ENCODE measurements around the gene AFF2. TPM values are rescaled to one million over a fixed set of nuclear protein-coding genes. Genes with fewer than 3 reads are reported as not detected.

AFF2 gene
- polyA plus RNA-seq, 1 experiment: 0.04 TPM

DNA sequence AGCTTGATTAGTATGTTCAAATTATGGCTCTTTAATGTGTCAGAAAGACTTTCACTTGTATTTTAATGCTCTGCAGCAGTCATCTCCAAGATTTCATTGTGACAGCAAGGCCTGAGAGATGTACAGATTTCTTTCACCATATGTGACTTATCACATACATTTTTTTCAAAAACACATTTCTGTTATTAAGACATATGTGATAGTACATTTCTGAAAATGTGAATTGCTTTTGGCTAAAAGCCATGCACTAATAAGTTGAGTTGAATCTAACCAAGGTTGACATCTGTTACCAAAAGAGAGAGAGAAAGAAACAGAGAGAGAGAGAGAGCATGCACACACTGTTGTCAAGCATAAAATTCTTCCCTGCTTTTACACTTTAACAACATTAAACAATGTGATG is 409.3 kb downstream of the AFF2 start:
- Histone ChIP-seq H3K9me3 (ENCODE audit: control insufficient read depth, insufficient read depth, low read length) (no peaks in the 10 kb centered on the region), H3K4me3 (ENCODE audit: low read depth, low read length) (no peak overlapping the region), H3K27me3 (ENCODE audit: control insufficient read depth, insufficient read depth, low read length) (no peaks in the 10 kb centered on the region), H3K27ac (ENCODE audit: low read depth, low read length) (no peak overlapping the region)
- CTCF ChIA-PET: no interaction called here
- POLR2A ChIA-PET: no interaction called here
- TF ChIP-seq, protein P1, sequence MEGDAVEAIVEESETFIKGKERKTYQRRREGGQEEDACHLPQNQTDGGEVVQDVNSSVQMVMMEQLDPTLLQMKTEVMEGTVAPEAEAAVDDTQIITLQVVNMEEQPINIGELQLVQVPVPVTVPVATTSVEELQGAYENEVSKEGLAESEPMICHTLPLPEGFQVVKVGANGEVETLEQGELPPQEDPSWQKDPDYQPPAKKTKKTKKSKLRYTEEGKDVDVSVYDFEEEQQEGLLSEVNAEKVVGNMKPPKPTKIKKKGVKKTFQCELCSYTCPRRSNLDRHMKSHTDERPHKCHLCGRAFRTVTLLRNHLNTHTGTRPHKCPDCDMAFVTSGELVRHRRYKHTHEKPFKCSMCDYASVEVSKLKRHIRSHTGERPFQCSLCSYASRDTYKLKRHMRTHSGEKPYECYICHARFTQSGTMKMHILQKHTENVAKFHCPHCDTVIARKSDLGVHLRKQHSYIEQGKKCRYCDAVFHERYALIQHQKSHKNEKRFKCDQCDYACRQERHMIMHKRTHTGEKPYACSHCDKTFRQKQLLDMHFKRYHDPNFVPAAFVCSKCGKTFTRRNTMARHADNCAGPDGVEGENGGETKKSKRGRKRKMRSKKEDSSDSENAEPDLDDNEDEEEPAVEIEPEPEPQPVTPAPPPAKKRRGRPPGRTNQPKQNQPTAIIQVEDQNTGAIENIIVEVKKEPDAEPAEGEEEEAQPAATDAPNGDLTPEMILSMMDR (IDR thresholded peaks at IDR 0.05; ENCODE audit: low read depth, low read length): no peak
- DNase-seq (ENCODE audit: low read depth, low spot score): no peak

DNA sequence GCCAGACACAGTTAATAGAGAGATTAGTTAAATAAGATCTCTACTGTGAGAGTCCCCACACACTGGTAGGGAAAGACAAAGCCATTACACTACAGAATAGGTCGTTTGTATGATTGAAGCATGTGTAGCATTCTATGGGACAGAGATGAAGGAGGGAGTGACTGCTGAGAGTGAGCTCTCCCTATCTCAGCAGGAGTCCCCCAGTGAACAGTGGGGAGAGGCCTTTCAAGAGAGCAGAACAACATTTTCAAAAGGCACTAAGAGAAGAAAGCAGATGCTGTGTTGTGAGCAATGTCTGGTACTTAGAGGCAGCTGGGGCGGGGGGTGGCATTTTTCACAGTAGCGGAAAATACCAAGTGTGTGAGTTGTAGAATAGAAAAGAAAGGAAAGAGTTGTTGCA is 413.6 kb downstream of the AFF2 start:
- CTCF ChIA-PET: no interaction called here
- TF ChIP-seq, protein P1 (IDR thresholded peaks at IDR 0.05; ENCODE audit: low read depth, low read length): no peak
- Histone ChIP-seq H3K27ac (ENCODE audit: low read depth, low read length) (no peak overlapping the region), H3K9me3 (ENCODE audit: control insufficient read depth, insufficient read depth, low read length) (no peaks in the 10 kb centered on the region), H3K4me3 (ENCODE audit: low read depth, low read length) (no peak overlapping the region), H3K27me3 (ENCODE audit: control insufficient read depth, insufficient read depth, low read length) (no peaks in the 10 kb centered on the region)
- no peak for DNase-seq (ENCODE audit: low read depth, low spot score)
- POLR2A ChIA-PET: no interaction called here

DNA sequence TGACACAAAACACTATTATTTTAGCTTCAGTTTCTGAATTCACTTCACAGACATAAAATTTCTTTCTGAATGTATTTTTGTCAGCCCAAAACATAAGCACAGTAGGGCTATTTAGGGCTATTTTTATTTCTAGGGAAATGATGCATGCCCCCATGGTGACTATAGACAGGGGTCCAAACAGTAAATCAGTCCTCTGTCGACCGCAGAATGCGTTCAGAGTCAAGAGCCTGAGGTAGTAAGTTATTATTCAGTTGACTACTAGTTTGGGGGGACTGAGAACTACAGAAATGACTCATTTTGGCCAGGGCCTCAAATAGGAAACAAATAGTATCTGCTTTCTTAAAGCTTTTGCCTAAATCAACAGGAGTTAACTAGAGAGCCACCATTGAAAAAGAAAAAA is 414.4 kb downstream of the AFF2 start:
- no peak overlapping the region for H3K4me3 ChIP-seq (ENCODE audit: low read depth, low read length)
- no peak for DNase-seq (ENCODE audit: low read depth, low spot score)
- no peak overlapping the region for H3K27ac ChIP-seq (ENCODE audit: low read depth, low read length)
- ChIA-PET CTCF (no interaction called here), POLR2A (no interaction called here)
- H3K27me3 ChIP-seq (ENCODE audit: control insufficient read depth, insufficient read depth, low read length): no peaks in the 10 kb centered on the region
- H3K9me3 ChIP-seq (ENCODE audit: control insufficient read depth, insufficient read depth, low read length): no peaks in the 10 kb centered on the region
- TF ChIP-seq, protein P1 (IDR thresholded peaks at IDR 0.05; ENCODE audit: low read depth, low read length): no peak

DNA sequence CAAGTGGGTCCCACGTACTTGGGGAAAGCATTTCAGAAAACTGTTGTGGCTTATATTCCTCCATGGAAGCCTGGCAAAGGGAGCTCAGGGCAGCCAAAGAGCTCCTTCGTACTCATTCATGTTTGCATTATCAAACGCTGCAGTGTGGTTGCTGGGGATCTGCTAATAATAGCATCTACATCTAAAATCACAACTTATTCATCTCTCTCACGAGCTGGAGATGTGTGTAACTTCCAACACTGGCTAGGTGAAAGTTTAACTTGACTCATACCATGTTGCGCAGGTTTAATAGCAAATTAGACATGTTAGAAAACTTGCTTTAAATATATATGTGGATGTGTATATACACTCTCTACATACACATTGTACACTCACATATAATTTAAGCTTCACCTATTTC is 415.1 kb downstream of the AFF2 start:
- Histone ChIP-seq H3K27me3 (ENCODE audit: control insufficient read depth, insufficient read depth, low read length) (no peaks in the 10 kb centered on the region), H3K4me3 (ENCODE audit: low read depth, low read length) (no peak overlapping the region), H3K9me3 (ENCODE audit: control insufficient read depth, insufficient read depth, low read length) (no peaks in the 10 kb centered on the region), H3K27ac (ENCODE audit: low read depth, low read length) (no peak overlapping the region)
- TF ChIP-seq, protein P1 (IDR thresholded peaks at IDR 0.05; ENCODE audit: low read depth, low read length): no peak
- DNase-seq (ENCODE audit: low read depth, low spot score): no peak
- POLR2A ChIA-PET: no interaction called here
- CTCF ChIA-PET: no interaction called here

DNA sequence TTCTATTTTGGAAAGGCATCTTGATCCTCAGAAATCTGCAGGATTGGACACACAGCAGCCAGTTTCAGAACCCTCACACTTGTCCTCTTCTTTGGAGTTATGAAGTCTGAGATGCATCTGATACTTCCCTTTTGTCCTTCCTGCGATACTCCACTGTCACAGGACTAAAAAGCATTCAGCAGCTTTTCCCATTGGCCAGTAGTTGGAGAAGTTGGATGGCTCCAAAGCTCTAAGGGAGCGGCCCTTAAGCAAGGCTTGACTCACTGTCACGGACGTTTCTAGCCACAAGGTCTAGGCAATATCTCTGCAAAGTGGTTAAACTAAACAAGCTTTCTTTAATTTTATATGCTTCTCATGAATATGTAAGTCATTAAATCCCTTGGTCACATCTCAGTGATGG is 417.0 kb downstream of the AFF2 start:
- Histone ChIP-seq H3K4me3 (ENCODE audit: low read depth, low read length) (no peak overlapping the region), H3K9me3 (ENCODE audit: control insufficient read depth, insufficient read depth, low read length) (no peaks in the 10 kb centered on the region), H3K27ac (ENCODE audit: low read depth, low read length) (no peak overlapping the region), H3K27me3 (ENCODE audit: control insufficient read depth, insufficient read depth, low read length) (no peaks in the 10 kb centered on the region)
- DNase-seq (ENCODE audit: low read depth, low spot score): no peak
- POLR2A ChIA-PET: no interaction called here
- CTCF ChIA-PET: no interaction called here
- TF ChIP-seq, protein P1 (IDR thresholded peaks at IDR 0.05; ENCODE audit: low read depth, low read length): no peak
